Measurements from ENCODE around the gene UBE2E2.

The UBE2E2 gene

DNA sequence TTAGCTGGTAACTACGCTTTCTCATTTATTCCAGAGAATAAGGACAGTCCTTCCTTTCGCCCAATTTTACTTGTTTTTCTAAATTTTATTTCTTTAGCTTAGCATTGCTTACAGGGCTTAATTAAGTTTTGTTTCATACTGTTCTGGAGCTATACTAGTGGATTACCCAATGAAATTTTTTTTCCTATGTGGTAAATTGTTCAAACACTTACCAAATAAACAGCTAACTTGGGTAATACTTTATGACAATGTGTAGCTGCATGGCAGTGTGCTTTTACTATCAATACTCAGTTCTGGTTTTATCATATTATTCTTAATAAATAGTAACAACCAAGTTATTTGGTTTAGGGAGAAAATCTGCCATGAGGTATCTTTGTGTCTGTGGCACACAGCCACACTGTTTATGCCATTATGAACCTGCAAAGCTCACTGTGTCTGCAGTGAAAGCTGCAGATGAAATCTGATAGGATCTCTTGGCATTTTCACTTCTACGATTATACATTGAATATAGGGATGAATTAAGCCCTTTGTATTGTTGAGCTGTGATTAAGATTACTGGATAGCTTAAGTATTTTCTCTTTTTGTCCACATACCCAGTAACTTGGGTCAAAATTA is 37.2 kb downstream of the UBE2E2 start:
- H3K4me3 ChIP-seq (ENCODE audit: low read depth, low read length): no peak overlapping the region
- peaks cover 14% of the 10 kb centered on the region; the same call in 1 of the 2 replicates for H3K4me1 ChIP-seq (ENCODE audit: control insufficient read depth, insufficient read depth, low read length)
- no peak overlapping the region for H3K27ac ChIP-seq (ENCODE audit: low read depth, low read length)
- no peaks in the 10 kb centered on the region for H3K27me3 ChIP-seq (ENCODE audit: control insufficient read depth, insufficient read depth, low read length)
- H3K36me3 ChIP-seq (ENCODE audit: control insufficient read depth, insufficient read depth, low read length): no peaks in the 10 kb centered on the region
- no peak overlapping the region for H3K9ac ChIP-seq (ENCODE audit: low read length)
- no peaks in the 10 kb centered on the region for H3K9me3 ChIP-seq (ENCODE audit: control insufficient read depth, insufficient read depth, low read depth, low read length)

DNA sequence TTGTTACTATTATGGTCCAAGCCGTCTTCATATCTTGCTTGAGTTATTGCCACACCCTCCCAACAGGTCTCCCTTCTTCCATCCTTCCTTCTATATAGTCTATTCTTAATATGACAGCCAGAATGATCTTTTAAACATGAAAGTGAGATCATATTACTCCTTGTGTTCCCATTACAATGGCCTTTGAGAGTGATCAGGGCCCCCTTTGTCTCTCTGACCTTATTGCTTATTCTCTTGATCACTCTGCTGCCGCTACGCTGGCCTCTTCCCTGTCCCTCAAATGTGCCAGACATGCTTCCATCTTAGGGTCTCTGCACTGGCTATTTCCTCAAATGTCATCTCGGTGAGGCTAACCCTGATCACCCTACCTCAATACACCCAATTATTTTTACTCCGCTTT is 38.1 kb downstream of the UBE2E2 start:
- H3K27me3 ChIP-seq (ENCODE audit: control insufficient read depth, insufficient read depth, low read length): no peaks in the 10 kb centered on the region
- H3K9me3 ChIP-seq (ENCODE audit: control insufficient read depth, insufficient read depth, low read depth, low read length): no peaks in the 10 kb centered on the region
- H3K36me3 ChIP-seq (ENCODE audit: control insufficient read depth, insufficient read depth, low read length): no peaks in the 10 kb centered on the region
- no peak overlapping the region for H3K27ac ChIP-seq (ENCODE audit: low read depth, low read length)
- H3K9ac ChIP-seq (ENCODE audit: low read length): no peak overlapping the region
- H3K4me1 ChIP-seq (ENCODE audit: control insufficient read depth, insufficient read depth, low read length): peaks cover 14% of the 10 kb centered on the region; the same call in 1 of the 2 replicates
- H3K4me3 ChIP-seq (ENCODE audit: low read depth, low read length): no peak overlapping the region

DNA sequence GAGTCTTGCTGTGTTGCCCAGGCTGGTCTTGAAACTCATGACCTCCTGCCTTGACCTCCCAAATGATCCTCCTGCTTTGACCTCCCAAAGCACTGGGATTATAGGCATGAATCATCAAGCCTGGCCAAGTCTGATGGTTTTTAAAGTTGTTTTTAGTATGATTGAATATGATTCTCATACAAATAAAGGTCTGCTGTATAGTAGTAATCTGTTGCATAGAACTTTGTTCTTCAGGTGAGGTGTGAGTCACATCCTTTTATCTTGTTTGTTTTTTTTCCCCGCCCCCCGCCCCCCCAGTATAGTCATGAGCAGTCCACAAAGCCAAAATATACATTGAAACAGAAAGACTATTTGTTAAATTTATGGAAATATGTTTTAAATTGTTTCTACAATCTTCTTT is 39.0 kb downstream of the UBE2E2 start:
- Histone ChIP-seq H3K36me3 (ENCODE audit: control insufficient read depth, insufficient read depth, low read length) (no peaks in the 10 kb centered on the region), H3K4me3 (ENCODE audit: low read depth, low read length) (no peak overlapping the region), H3K9ac (ENCODE audit: low read length) (no peak overlapping the region), H3K9me3 (ENCODE audit: control insufficient read depth, insufficient read depth, low read depth, low read length) (no peaks in the 10 kb centered on the region), H3K27ac (ENCODE audit: low read depth, low read length) (no peak overlapping the region), H3K4me1 (ENCODE audit: control insufficient read depth, insufficient read depth, low read length) (peaks cover 9% of the 10 kb centered on the region; the same call in 1 of the 2 replicates), H3K27me3 (ENCODE audit: control insufficient read depth, insufficient read depth, low read length) (no peaks in the 10 kb centered on the region)

DNA sequence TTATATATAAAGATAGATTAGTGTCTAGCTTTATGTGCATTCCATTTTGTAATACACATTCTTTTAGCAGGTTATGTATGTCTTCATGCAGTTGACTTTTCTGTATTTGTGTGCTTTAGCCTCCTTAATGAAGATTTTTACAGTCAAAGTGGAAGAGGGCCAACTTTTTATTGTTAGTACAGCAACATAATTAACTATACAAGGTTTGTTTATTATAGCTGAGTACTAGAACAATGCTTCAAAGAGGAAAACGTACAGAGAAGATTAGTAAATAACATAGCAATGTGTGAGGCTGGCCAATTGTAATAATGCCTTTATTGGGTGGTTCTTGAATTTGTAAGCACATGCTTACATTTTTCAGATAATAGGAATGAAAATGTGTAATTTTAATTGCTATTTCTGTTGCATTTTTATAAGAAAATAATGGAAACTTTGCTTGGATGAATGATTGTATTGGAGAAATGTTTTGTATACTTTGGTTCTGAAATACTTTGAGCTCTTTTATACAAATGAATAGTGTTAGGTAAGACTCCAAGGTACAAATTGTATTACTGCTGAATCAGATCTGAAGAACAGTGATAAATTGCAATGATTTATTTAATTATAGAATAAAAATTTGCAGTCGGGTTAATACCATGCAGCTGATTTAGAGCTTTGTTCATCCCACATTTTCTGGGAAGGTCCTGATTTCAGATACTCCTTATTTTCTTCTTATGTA is 41.4 kb downstream of the UBE2E2 start:
- Histone ChIP-seq H3K4me1 (ENCODE audit: control insufficient read depth, insufficient read depth, low read length) (no peaks in the 10 kb centered on the region), H3K9ac (ENCODE audit: low read length) (no peak overlapping the region), H3K27ac (ENCODE audit: low read depth, low read length) (no peak overlapping the region), H3K4me3 (ENCODE audit: low read depth, low read length) (no peak overlapping the region), H3K9me3 (ENCODE audit: control insufficient read depth, insufficient read depth, low read depth, low read length) (no peaks in the 10 kb centered on the region), H3K27me3 (ENCODE audit: control insufficient read depth, insufficient read depth, low read length) (no peaks in the 10 kb centered on the region), H3K36me3 (ENCODE audit: control insufficient read depth, insufficient read depth, low read length) (no peaks in the 10 kb centered on the region)

DNA sequence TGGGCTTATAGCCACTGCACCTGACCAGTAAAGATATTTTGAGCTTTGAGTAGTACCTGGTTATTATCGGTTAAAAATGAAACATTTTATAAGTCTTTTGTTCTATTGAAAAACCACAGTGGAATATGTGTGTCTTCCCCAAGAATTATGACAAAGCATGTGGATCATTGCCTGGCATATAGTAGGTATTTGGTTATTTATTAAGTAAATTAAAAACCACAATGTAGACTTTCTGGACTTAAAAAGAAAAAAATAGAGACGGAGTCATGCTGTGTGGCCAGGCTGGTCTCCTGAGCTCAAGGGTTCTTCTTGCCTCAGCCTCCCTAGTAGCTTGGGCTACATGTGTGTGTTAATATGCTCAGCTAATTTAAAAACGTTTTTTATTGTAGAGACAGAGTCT is 43.5 kb downstream of the UBE2E2 start:
- Histone ChIP-seq H3K4me1 (ENCODE audit: control insufficient read depth, insufficient read depth, low read length) (no peaks in the 10 kb centered on the region), H3K27me3 (ENCODE audit: control insufficient read depth, insufficient read depth, low read length) (no peaks in the 10 kb centered on the region), H3K9ac (ENCODE audit: low read length) (no peak overlapping the region), H3K4me3 (ENCODE audit: low read depth, low read length) (no peak overlapping the region), H3K27ac (ENCODE audit: low read depth, low read length) (no peak overlapping the region), H3K36me3 (ENCODE audit: control insufficient read depth, insufficient read depth, low read length) (no peaks in the 10 kb centered on the region), H3K9me3 (ENCODE audit: control insufficient read depth, insufficient read depth, low read depth, low read length) (no peaks in the 10 kb centered on the region)

DNA sequence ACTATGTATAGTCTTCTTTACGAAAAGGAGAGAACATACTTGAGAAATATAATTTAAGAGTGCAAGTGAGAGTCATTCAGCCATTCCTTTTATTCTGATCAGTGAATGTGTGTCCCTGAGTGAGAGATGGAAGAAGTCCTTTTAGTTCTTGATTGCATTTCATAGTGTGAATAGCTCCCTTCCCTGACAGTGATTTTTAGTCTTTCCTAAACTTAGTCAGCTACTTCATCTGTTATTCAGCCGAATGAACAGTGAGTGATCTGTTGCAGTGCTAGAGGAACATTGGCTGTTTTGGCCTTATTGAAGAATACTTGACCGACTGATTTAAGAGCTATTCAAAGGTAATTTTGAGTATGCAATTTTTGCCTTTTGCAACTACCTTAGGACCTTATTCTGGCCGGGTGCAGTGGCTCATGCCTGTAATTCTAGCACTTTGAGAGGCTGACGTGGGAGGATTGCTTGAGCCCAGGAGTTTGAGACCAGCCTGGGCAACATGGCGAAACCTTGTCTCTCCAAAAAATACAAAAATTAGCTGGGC is 45.5 kb downstream of the UBE2E2 start:
- H3K27me3 ChIP-seq (ENCODE audit: control insufficient read depth, insufficient read depth, low read length): no peaks in the 10 kb centered on the region
- H3K4me3 ChIP-seq (ENCODE audit: low read depth, low read length): no peak overlapping the region
- H3K27ac ChIP-seq (ENCODE audit: low read depth, low read length): no peak overlapping the region
- no peak overlapping the region for H3K9ac ChIP-seq (ENCODE audit: low read length)
- H3K4me1 ChIP-seq (ENCODE audit: control insufficient read depth, insufficient read depth, low read length): no peaks in the 10 kb centered on the region
- no peaks in the 10 kb centered on the region for H3K9me3 ChIP-seq (ENCODE audit: control insufficient read depth, insufficient read depth, low read depth, low read length)
- H3K36me3 ChIP-seq (ENCODE audit: control insufficient read depth, insufficient read depth, low read length): no peaks in the 10 kb centered on the region

DNA sequence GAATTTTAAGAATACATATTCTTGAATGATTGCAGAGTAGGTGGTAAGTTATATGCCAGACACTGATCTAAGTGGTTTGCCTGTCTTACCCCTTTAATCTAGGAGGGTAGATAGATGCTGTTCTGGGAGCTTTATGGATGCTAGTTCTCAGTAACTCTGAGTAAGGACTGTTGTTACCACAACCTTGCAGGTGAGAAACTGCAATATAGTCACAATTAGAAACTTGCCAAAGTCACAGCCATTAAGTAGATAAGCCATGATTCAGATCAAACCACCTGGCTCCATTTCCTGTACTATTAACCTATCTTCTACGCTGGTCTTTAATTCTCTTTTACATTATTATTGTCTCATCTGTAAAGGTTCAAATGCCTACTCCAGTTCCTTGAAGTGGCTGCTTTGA is 46.8 kb downstream of the UBE2E2 start:
- Histone ChIP-seq H3K4me3 (ENCODE audit: low read depth, low read length) (no peak overlapping the region), H3K27ac (ENCODE audit: low read depth, low read length) (no peak overlapping the region), H3K9ac (ENCODE audit: low read length) (no peak overlapping the region), H3K27me3 (ENCODE audit: control insufficient read depth, insufficient read depth, low read length) (no peaks in the 10 kb centered on the region), H3K36me3 (ENCODE audit: control insufficient read depth, insufficient read depth, low read length) (no peaks in the 10 kb centered on the region), H3K4me1 (ENCODE audit: control insufficient read depth, insufficient read depth, low read length) (no peaks in the 10 kb centered on the region), H3K9me3 (ENCODE audit: control insufficient read depth, insufficient read depth, low read depth, low read length) (no peaks in the 10 kb centered on the region)

DNA sequence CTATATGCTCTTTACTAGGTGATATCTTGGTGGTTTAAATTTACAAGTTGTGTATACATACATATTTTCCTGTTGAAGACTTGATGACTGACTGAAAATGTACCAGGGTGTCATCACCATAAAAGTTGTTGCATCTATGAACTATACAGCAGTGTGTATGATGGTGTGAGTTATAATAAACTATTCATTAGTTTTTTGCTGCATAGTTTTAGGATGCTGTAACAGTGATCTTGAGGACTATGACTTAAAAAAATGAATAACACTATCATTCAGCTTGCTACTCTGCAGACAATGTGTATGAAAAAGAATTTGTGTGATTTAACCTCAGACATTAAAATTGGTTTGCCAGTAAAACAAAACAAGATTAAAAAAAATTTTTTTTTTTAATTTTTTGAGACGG is 49.0 kb downstream of the UBE2E2 start:
- Histone ChIP-seq H3K27ac (ENCODE audit: low read depth, low read length) (no peak overlapping the region), H3K36me3 (ENCODE audit: control insufficient read depth, insufficient read depth, low read length) (no peaks in the 10 kb centered on the region), H3K9ac (ENCODE audit: low read length) (no peak overlapping the region), H3K4me3 (ENCODE audit: low read depth, low read length) (no peak overlapping the region), H3K4me1 (ENCODE audit: control insufficient read depth, insufficient read depth, low read length) (no peaks in the 10 kb centered on the region), H3K9me3 (ENCODE audit: control insufficient read depth, insufficient read depth, low read depth, low read length) (no peaks in the 10 kb centered on the region), H3K27me3 (ENCODE audit: control insufficient read depth, insufficient read depth, low read length) (no peaks in the 10 kb centered on the region)

DNA sequence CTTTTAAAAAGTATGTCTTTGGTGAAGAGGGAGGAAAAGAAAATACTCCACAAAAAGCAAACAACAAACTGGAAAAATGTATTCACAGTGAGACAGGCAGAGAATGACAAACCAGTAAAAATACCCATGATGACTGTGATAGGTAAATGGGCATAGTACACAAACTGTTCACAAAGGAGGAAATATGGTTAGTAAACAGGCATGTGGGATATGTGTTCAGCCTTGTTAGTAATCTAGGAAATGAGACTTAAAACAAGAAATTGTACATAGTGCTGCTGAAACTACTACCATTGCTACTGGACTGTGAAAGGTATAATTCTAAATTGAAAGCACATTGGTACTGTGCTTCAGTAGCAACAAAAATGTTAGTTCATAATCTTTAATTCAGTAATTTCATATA is 50.1 kb downstream of the UBE2E2 start:
- H3K4me1 ChIP-seq (ENCODE audit: control insufficient read depth, insufficient read depth, low read length): no peaks in the 10 kb centered on the region

DNA sequence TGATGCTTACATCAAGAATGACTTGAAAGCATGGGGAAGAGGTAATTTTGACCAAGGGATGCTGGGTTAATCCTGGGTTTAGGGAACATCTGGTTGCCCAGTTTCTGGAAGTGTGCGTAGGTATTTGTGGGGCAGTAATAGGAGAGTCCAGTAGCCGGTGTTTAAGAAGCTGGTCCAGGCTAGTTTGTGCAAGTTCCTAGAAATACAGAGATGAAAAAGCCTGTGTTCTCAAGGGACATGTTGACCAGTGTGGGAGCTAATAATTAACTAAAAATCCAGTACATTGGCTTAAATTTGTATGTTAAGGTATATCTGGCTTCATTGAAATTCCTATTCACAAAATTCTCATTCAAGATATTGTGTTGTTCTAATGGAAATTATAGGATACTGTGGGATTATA is 51.2 kb downstream of the UBE2E2 start:
- Histone ChIP-seq H3K27ac (ENCODE audit: low read depth, low read length) (no peak overlapping the region), H3K27me3 (ENCODE audit: control insufficient read depth, insufficient read depth, low read length) (no peaks in the 10 kb centered on the region), H3K9me3 (ENCODE audit: control insufficient read depth, insufficient read depth, low read depth, low read length) (no peaks in the 10 kb centered on the region), H3K9ac (ENCODE audit: low read length) (no peak overlapping the region), H3K4me1 (ENCODE audit: control insufficient read depth, insufficient read depth, low read length) (no peaks in the 10 kb centered on the region), H3K4me3 (ENCODE audit: low read depth, low read length) (no peak overlapping the region), H3K36me3 (ENCODE audit: control insufficient read depth, insufficient read depth, low read length) (no peaks in the 10 kb centered on the region)

More for the DNA sequence above, 50.1 kb downstream of the UBE2E2 start:
- H3K27me3 ChIP-seq (ENCODE audit: control insufficient read depth, insufficient read depth, low read length): no peaks in the 10 kb centered on the region
- H3K9ac ChIP-seq (ENCODE audit: low read length): no peak overlapping the region
- H3K27ac ChIP-seq (ENCODE audit: low read depth, low read length): no peak overlapping the region
- H3K36me3 ChIP-seq (ENCODE audit: control insufficient read depth, insufficient read depth, low read length): no peaks in the 10 kb centered on the region
- H3K9me3 ChIP-seq (ENCODE audit: control insufficient read depth, insufficient read depth, low read depth, low read length): no peaks in the 10 kb centered on the region
- H3K4me3 ChIP-seq (ENCODE audit: low read depth, low read length): no peak overlapping the region

DNA sequence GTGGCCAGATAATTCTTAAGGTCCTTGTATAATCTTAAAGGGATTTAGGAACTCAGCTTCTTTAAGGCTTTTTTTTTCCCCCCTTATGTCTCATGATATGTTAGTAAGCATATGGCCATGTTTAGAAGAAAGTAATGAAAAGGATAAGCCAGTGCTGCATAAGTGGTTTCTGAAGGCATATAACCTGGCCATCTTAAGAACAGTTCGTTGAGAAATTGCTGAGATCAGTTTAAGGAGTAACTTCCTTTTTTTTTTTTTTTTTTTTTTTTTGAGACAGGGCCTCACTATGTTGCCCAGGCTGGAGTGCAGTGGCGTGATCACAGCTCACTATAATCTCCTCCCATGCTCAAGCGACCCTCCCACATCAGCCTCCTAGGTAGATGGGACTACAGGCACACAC is 51.7 kb downstream of the UBE2E2 start:
- no peaks in the 10 kb centered on the region for H3K4me1 ChIP-seq (ENCODE audit: control insufficient read depth, insufficient read depth, low read length)
- no peak overlapping the region for H3K27ac ChIP-seq (ENCODE audit: low read depth, low read length)
- no peaks in the 10 kb centered on the region for H3K9me3 ChIP-seq (ENCODE audit: control insufficient read depth, insufficient read depth, low read depth, low read length)
- H3K27me3 ChIP-seq (ENCODE audit: control insufficient read depth, insufficient read depth, low read length): no peaks in the 10 kb centered on the region
- H3K9ac ChIP-seq (ENCODE audit: low read length): no peak overlapping the region
- H3K36me3 ChIP-seq (ENCODE audit: control insufficient read depth, insufficient read depth, low read length): no peaks in the 10 kb centered on the region
- H3K4me3 ChIP-seq (ENCODE audit: low read depth, low read length): no peak overlapping the region

Data from HUES6 (cell line).